Gastrocnemius medialis (tissue), 4 donors: ENCODE results near the gene PCDHGA3. TPM values are rescaled to one million over a fixed set of nuclear protein-coding genes. Genes with fewer than 3 reads are reported as not detected.
"Not testable (repeated sequence)": the region's sequence is repeated elsewhere in the genome, so short reads cannot be mapped to it uniquely, and the experiment has no call there.

Experiments
- ATAC-seq, 2 donors: fragments of 150-250 bp; one replicate each; pipeline ENCODE4 v1.9.1; 2016
- DNase-seq, 2 donors: peaks; one replicate each; pipeline ENCODE4 v3.0.0-alpha.2; 2019
- H3K27ac ChIP-seq, 4 donors: fragments of 200-600 bp; sonication (generic); 1 replicate in 1 of 4; 2 replicates in 3 of 4; pipeline ENCODE4 v1.5.1; 2016 to 2018; ENCODE audit warnings: mild to moderate bottlenecking in 2 of 4, moderate library complexity in 1 of 4
- H3K27me3 ChIP-seq, 3 donors: fragments of 200-600 bp; sonication (generic) in 2 of 3; 1 replicate in 1 of 3; 2 replicates in 2 of 3; pipeline versions ENCODE4 v1.5.1 to v1.6.0; 2016 to 2019; ENCODE audit warnings: mild to moderate bottlenecking in 1 of 3, moderate library complexity in 1 of 3
- H3K36me3 ChIP-seq, 2 donors: fragments of 200-600 bp; sonication (generic) in 1 of 2; one replicate each; pipeline ENCODE4 v1.5.1; 2017 to 2018
- H3K4me1 ChIP-seq, 2 donors: fragments of 200-600 bp; sonication (generic) in 1 of 2; one replicate each; pipeline ENCODE4 v1.5.1; 2016 to 2017; ENCODE audit warnings: mild to moderate bottlenecking in 2 of 2
- H3K4me3 ChIP-seq, 4 donors: fragments of 200-600 bp; sonication (generic) in 3 of 4; 1 replicate in 1 of 4; 2 replicates in 3 of 4; pipeline ENCODE4 v1.5.1; 2016 to 2019; ENCODE audit warnings: mild to moderate bottlenecking in 2 of 4
- H3K9me3 ChIP-seq, 3 donors: fragments of 200-600 bp; sonication (generic) in 2 of 3; 1 replicate in 1 of 3; 2 replicates in 2 of 3; pipeline ENCODE4 v1.5.1; 2016 to 2019
- CTCF ChIP-seq, 5 experiments: fragments of 450-650 bp in 3 of 5; fragments of 200-600 bp in 2 of 5; sonication (generic) in 2 of 5; IDR thresholded peaks in 4 of 5; conservative IDR thresholded peaks in 1 of 5; 1 replicate in 4 of 5; 2 replicates in 1 of 5; pipeline ENCODE4 v1.5.1; 2016 to 2019; ENCODE audit warnings: antibody characterized with exemption in 5 of 5, mild to moderate bottlenecking in 3 of 5, moderate library complexity in 3 of 5
- POLR2A ChIP-seq, 2 donors: fragments of 450-650 bp; IDR thresholded peaks; one replicate each; pipeline ENCODE4 v1.6.1; 2017; ENCODE audit warnings: antibody characterized with exemption in 2 of 2, mild to moderate bottlenecking in 2 of 2, moderate library complexity in 2 of 2
- in situ Hi-C, 4 donors: fragments of 200-750 bp; cut with MboI; loops; one replicate each; pipeline versions ENCODE4 v1.15.0 to v1.8.0; 2017; ENCODE audit warnings: low sequenced_read_pairs in 4 of 4
- intact Hi-C: fragments of 100-400 bp; cut with DNase I; formaldehyde crosslinking; loops from one replicate; pipeline ENCODE4 v1.15.1; 2023; ENCODE audit warnings: low total_unique reads
- total RNA-seq, 4 donors: library from RNA; depleted of rRNA; stranded (reverse); fragments of >200 nt; gene quantifications; one replicate each; pipeline versions ENCODE4 v1.1.0 to v1.2.3, GENCODE V29; 2016

PCDHGA3 gene
- total RNA-seq, 4 donors from 2014 or later: 1.5 to 2.8 (median 2.0) TPM

- Histone ChIP-seq H3K4me3 (peak overlapping the region in 2 of 4 donors; percentile 48 to 58), H3K27me3 (peaks cover 0 to 6% (median 0%) of the 10 kb centered on the region in 3 donors), H3K9me3 (peaks cover 0 to under 1% (median 0%) of the 10 kb centered on the region in 3 donors), H3K36me3 (no peaks in the 10 kb centered on the region), H3K27ac (no peak overlapping the region), H3K4me1 (peaks cover 0 to 4% of the 10 kb centered on the region in 2 donors)
- TF ChIP-seq POLR2A (IDR thresholded peaks at IDR 0.05): no peak
- no peak for TF ChIP-seq CTCF (IDR thresholded peaks at IDR 0.05 in 4 of 5, conservative IDR thresholded peaks at IDR 0.05 in 1 of 5)
- intact Hi-C loops (no loop called here), in situ Hi-C loops (no loop called here)
- ATAC-seq (no peak), DNase-seq (no peak)
Observed at GRCh38 chr5:141383345-141383744, 39.7 kb downstream of the PCDHGA3 start.

- Histone ChIP-seq H3K27me3 (peaks cover 0 to 6% (median 2%) of the 10 kb centered on the region in 3 donors), H3K36me3 (no peaks in the 10 kb centered on the region), H3K4me3 (no peak overlapping the region), H3K4me1 (peaks cover under 1 to 4% of the 10 kb centered on the region in 2 donors), H3K27ac (no peak overlapping the region), H3K9me3 (peaks cover 0 to 5% (median 5%) of the 10 kb centered on the region in 3 donors)
- TF ChIP-seq CTCF (IDR thresholded peaks at IDR 0.05 in 4 of 5, conservative IDR thresholded peaks at IDR 0.05 in 1 of 5): no peak
- no peak for TF ChIP-seq POLR2A (IDR thresholded peaks at IDR 0.05)
- ATAC-seq (no peak), DNase-seq (no peak)
- in situ Hi-C loops: no loop called here
- intact Hi-C loops: no loop called here
Observed at GRCh38 chr5:141384471-141385267, 41.0 kb downstream of the PCDHGA3 start.

GRCh38 chr5:141387557-141388311 lies 44.1 kb downstream of the PCDHGA3 start, which contains the start of gene PCDHGB4:
TSS of gene PCDHGB4 (plus strand) at chr5:141387698. CDS start at chr5:141387885, 187 bp downstream.
- Histone ChIP-seq H3K27ac (peak within 1 kb of the TSS in 2 of 4 donors; percentile 44 to 47), H3K4me3 (peak within 1 kb of the TSS; percentile 14 to 52 (median 46))
- intact Hi-C loops, H3K27me3 ChIP-seq, H3K9me3 ChIP-seq, H3K4me1 ChIP-seq, in situ Hi-C loops, H3K36me3 ChIP-seq: not testable (repeated sequence)
- peak; percentile 38 to 67 (median 53) for TF ChIP-seq CTCF (IDR thresholded peaks at IDR 0.05 in 4 of 5, conservative IDR thresholded peaks at IDR 0.05 in 1 of 5)
- ATAC-seq (peak; percentile 47 to 83), DNase-seq (peak in 1 of 2 donors; percentile 44)

- ATAC-seq: no peak
- no peak for DNase-seq
- TF ChIP-seq POLR2A (IDR thresholded peaks at IDR 0.05) (no peak), CTCF (IDR thresholded peaks at IDR 0.05 in 4 of 5, conservative IDR thresholded peaks at IDR 0.05 in 1 of 5) (no peak)
- Histone ChIP-seq H3K4me3 (peak overlapping the region in 1 of 4 donors; percentile 20), H3K4me1 (peaks cover 4% of the 10 kb centered on the region in 2 donors), H3K27ac (no peak overlapping the region), H3K36me3 (no peaks in the 10 kb centered on the region), H3K27me3 (peaks cover 0 to 11% (median 2%) of the 10 kb centered on the region in 3 donors), H3K9me3 (peaks cover 0 to 5% (median 5%) of the 10 kb centered on the region in 3 donors)
- in situ Hi-C loops (no loop called here), intact Hi-C loops (no loop called here)
Observed at GRCh38 chr5:141388661-141389060, 45.0 kb downstream of the PCDHGA3 start.
